GM20000 (cell line): ENCODE measurements around the gene NOS1AP.

Experiments used
- DNase-seq: peaks from one replicate; pipeline ENCODE4 v3.0.0; 2012; ENCODE audit warnings: low spot score
- CTCF ChIP-seq: IDR thresholded peaks from 2 replicates; pipeline ENCODE4 v1.5.1; 2012; ENCODE audit warnings: mild to moderate bottlenecking, control low read depth; ENCODE audit errors: extremely low read depth, missing control alignments

Gene NOS1AP

GRCh38 chr1:162380061-162380846 lies 310.8 kb downstream of the NOS1AP start:
- TF ChIP-seq CTCF = no peak
- no peak for DNase-seq

DNA sequence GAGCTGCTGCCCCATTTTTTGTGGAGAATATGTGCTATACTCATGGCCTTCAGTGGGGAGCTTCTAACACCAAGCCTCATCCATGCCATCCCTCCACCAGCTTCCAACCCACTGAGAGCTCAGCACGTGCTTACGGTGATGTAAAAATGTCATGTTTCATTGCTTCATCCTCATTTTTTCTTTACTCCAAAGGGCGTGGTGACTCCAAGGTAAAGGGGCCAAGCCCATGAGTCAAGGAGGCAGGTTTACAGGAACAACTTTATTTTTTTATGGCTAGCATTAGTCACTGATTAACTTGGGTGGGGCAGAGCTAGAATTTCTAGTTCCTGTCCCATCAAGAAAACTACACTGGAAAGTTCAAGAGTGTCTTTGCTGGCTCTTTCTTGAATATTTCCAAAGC lies 311.9 kb downstream of the NOS1AP start, which contains the start of gene C1orf226:
TSS of gene C1orf226 (plus strand) at position 346 of the 400 bp plus-strand sequence. CDS start 174 bp downstream, outside the sequence.
- DNase-seq = no peak
- TF ChIP-seq CTCF = no peak

- TF ChIP-seq CTCF = no peak
- DNase-seq = no peak
These were observed 312.7 kb downstream of the NOS1AP start for GRCh38 chr1:162381941-162382750.

GRCh38 chr1:162383091-162383490 lies 313.6 kb downstream of the NOS1AP start:
- TF ChIP-seq CTCF = no peak
- no peak for DNase-seq

GRCh38 chr1:162383516-162383915 lies 314.0 kb downstream of the NOS1AP start:
- no peak for TF ChIP-seq CTCF
- no peak for DNase-seq

DNA sequence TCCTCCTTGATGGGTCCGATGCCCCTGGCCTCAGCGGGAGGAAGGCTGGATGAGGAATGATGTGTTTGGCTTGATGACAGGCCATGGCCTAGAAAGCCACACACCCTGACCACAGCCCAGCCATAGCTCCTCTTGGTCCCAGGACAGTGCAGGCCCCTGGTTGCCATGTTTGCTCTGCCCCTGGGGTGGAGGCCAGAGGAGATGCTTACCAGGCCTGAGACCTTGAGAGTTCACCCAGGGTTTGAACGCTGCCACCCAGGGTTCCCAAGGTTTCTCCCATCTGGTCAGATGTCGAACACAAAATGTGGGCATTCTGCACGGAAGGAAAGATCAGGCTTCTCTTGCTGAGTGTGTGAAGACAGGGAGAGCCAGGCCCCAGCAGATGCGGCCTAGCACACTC lies 314.6 kb downstream of the NOS1AP start:
- no peak for DNase-seq
- no peak for TF ChIP-seq CTCF
